ENCODE measurements around the gene TEX26. TPM values are rescaled to one million over a fixed set of nuclear protein-coding genes. Genes with fewer than 3 reads are reported as not detected.

The TEX26 gene
- total and polyA plus RNA-seq, 4 donors: 0.08 to 0.31 TPM; not detected in 2

- H3K36me3 ChIP-seq (ENCODE audit: control insufficient read depth in 4 of 4, insufficient read depth in 3 of 4, low read depth in 1 of 4, low read length in 3 of 4): no peaks in the 10 kb centered on the region
- H3K4me1 ChIP-seq (ENCODE audit: control insufficient read depth in 4 of 4, insufficient read depth in 4 of 4, low read length in 3 of 4): peaks cover 0 to 7% (median 4%) of the 10 kb centered on the region in 4 donors
- TF ChIP-seq HNF4G (IDR thresholded peaks at IDR 0.05) (no peak), JUND (IDR thresholded peaks at IDR 0.05) (no peak), RAD21 (IDR thresholded peaks at IDR 0.05) (no peak), RXRA (IDR thresholded peaks at IDR 0.05) (no peak), EGR1 (IDR thresholded peaks at IDR 0.05; ENCODE audit: low read depth in 2 of 2) (no peak), CTCF (IDR thresholded peaks at IDR 0.05; ENCODE audit: low read depth, low read length, missing input control) (no peak), GABPA (IDR thresholded peaks at IDR 0.05 in 1 of 2, conservative IDR thresholded peaks at IDR 0.05 in 1 of 2) (no peak), SP1 (IDR thresholded peaks at IDR 0.05) (no peak), MAX (IDR thresholded peaks at IDR 0.05) (no peak), HNF4A (conservative IDR thresholded peaks at IDR 0.05) (no peak), FOXA1 (IDR thresholded peaks at IDR 0.05) (no peak), ATF3 (IDR thresholded peaks at IDR 0.05) (no peak), FOXA2 (IDR thresholded peaks at IDR 0.05) (no peak), ZBTB33 (IDR thresholded peaks at IDR 0.05) (no peak), NR2F2 (IDR thresholded peaks at IDR 0.05) (no peak), YY1 (IDR thresholded peaks at IDR 0.05) (no peak), TAF1 (conservative IDR thresholded peaks at IDR 0.05) (no peak), REST (IDR thresholded peaks at IDR 0.05) (no peak)
- H3K27me3 ChIP-seq (ENCODE audit: control insufficient read depth in 4 of 4, insufficient read depth in 4 of 4, low read length in 3 of 4): peaks cover 0 to 7% (median 2%) of the 10 kb centered on the region in 4 donors
- H3K9ac ChIP-seq (ENCODE audit: low read depth in 1 of 2, low read length in 2 of 2): no peak overlapping the region
- no peak overlapping the region for H3K4me3 ChIP-seq (ENCODE audit: low read depth in 1 of 3, low read length in 3 of 3)
- H3K9me3 ChIP-seq (ENCODE audit: control insufficient read depth in 4 of 4, low read length in 3 of 4): no peaks in the 10 kb centered on the region
- WGBS: 58% methylated on average over 10 of the region's 10 CpGs
- DNase-seq (ENCODE audit: low spot score): no peak
- H3K27ac ChIP-seq (ENCODE audit: low read depth in 1 of 2, low read length in 2 of 2): no peak overlapping the region
Measured at GRCh38 chr13:30907121-30907861, 25.2 kb upstream of the TEX26 start.

All from liver (tissue), 9 donors.